ENCODE data around the gene DOP1B.

Gene DOP1B

GRCh38 chr21:36165356-36165755 is 8.7 kb downstream of the DOP1B start:
- no peak for DNase-seq (ENCODE audit: extremely low read depth, insufficient read length)
- no peaks in the 10 kb centered on the region for H3K27me3 ChIP-seq (replicated peaks; ENCODE audit: control insufficient read depth, insufficient read depth, low read length)
- no peaks in the 10 kb centered on the region for H3K36me3 ChIP-seq (ENCODE audit: control insufficient read depth, insufficient read depth, low read length)
- H3K4me3 ChIP-seq (replicated peaks; ENCODE audit: low read depth, low read length): no peak overlapping the region
- TF ChIP-seq CTCF (IDR thresholded peaks at IDR 0.05; ENCODE audit: insufficient read depth, low read length, poor library complexity, severe bottlenecking): no peak

DNA sequence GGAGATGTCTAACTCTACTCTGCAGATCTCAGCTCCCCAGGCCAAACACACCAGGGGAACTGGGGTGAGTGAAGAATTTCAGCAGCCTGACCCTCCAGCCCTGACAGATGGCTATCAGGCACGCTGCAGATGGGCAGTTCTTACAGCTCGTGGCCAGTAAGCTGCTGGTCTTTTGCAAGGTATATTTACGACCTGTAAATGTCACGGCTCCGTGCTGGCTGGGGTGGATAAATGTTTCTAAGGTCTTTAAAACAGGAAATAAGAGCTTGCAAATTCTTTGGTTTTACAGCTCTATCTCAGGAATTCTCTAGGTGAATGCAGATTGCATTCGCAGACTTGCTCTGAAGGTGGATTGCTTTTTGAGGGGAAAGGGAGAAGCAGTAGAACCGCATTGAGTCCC is 10.1 kb downstream of the DOP1B start:
- TF ChIP-seq CTCF (IDR thresholded peaks at IDR 0.05; ENCODE audit: insufficient read depth, low read length, poor library complexity, severe bottlenecking): no peak

DNA sequence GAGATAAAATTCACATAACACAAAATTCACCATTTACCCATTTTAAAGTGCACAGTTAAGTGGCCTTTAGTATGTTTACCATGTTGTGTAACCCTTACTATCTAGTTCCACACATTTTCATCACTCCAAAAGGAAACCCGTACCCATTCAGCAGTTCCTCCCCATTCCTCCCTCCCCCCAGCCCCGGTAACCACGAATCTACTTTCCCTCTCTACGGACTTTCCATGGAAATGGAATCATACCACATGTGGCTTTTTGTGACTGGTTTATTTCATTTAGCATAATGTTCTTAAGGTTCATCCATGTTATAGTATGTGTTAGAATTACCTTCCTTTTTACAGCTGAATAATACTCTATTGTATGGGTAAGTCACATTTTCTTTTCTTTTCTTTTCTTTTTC is 10.9 kb downstream of the DOP1B start:
- DNase-seq (ENCODE audit: extremely low read depth, insufficient read length): no peak
- Histone ChIP-seq H3K27me3 (replicated peaks; ENCODE audit: control insufficient read depth, insufficient read depth, low read length) (no peaks in the 10 kb centered on the region), H3K36me3 (ENCODE audit: control insufficient read depth, insufficient read depth, low read length) (no peaks in the 10 kb centered on the region), H3K4me3 (replicated peaks; ENCODE audit: low read depth, low read length) (no peak overlapping the region)
- no peak for TF ChIP-seq CTCF (IDR thresholded peaks at IDR 0.05; ENCODE audit: insufficient read depth, low read length, poor library complexity, severe bottlenecking)

More for the DNA sequence above, 10.1 kb downstream of the DOP1B start:
- no peak for DNase-seq (ENCODE audit: extremely low read depth, insufficient read length)
- Histone ChIP-seq H3K27me3 (replicated peaks; ENCODE audit: control insufficient read depth, insufficient read depth, low read length) (no peaks in the 10 kb centered on the region), H3K36me3 (ENCODE audit: control insufficient read depth, insufficient read depth, low read length) (no peaks in the 10 kb centered on the region), H3K4me3 (replicated peaks; ENCODE audit: low read depth, low read length) (no peak overlapping the region)

DNA sequence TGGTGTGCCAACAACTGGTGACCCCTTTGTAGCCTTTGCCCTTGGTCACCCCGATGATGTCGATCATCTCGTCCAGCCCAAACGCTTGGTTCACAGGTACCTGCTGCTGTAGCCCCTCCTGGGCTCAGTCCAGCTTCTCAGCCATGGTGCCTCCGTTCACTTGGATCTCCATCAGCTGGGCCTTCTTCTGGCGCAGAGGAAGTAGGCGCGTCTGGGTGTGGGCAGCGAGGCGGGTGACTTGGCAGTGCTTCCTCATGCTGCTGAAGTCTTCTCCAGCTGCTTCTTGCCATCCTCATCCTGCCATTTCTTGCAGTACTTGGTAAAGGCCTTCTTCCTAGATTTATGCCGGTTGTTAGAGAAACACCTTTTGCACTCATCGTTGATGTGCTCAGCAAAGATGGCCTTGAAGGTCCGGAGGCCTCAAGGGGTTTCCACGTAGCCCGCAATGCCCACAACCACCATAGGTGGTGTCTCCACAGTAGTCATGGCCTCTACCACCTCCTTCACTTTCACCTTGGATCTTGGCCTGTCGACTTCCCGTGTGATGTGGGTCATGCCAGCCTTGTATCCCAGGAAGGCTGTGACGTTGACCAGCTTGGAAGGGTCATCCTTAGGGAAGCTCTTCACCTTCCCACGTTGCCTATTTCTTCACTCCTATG is 13.0 kb downstream of the DOP1B start:
- no peak for TF ChIP-seq CTCF (IDR thresholded peaks at IDR 0.05; ENCODE audit: insufficient read depth, low read length, poor library complexity, severe bottlenecking)
- Histone ChIP-seq H3K36me3 (ENCODE audit: control insufficient read depth, insufficient read depth, low read length) (no peaks in the 10 kb centered on the region), H3K27me3 (replicated peaks; ENCODE audit: control insufficient read depth, insufficient read depth, low read length) (no peaks in the 10 kb centered on the region), H3K4me3 (replicated peaks; ENCODE audit: low read depth, low read length) (no peak overlapping the region)
- no peak for DNase-seq (ENCODE audit: extremely low read depth, insufficient read length)

DNA sequence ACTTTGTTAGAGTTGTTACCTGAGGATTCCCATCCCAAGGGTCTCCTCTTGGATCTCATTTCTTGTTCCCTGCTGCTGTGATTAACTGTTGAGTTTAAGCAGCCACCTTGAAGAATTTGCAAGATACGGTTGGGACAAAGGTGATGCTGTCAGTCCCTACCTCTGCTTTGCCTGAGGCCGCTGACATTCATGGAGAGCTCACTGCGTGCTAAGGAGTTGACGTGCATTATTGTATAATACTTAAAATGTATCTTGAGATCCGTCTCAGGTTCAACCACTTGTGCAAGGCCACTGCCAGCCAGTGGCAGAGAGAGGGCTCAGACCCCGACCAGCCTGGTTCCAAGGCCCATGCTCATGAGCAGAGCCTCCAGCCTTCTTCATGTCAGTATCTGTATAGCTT is 14.2 kb downstream of the DOP1B start:
- Histone ChIP-seq H3K27me3 (replicated peaks; ENCODE audit: control insufficient read depth, insufficient read depth, low read length) (no peaks in the 10 kb centered on the region), H3K36me3 (ENCODE audit: control insufficient read depth, insufficient read depth, low read length) (no peaks in the 10 kb centered on the region), H3K4me3 (replicated peaks; ENCODE audit: low read depth, low read length) (no peak overlapping the region)
- TF ChIP-seq CTCF (IDR thresholded peaks at IDR 0.05; ENCODE audit: insufficient read depth, low read length, poor library complexity, severe bottlenecking): no peak
- DNase-seq (ENCODE audit: extremely low read depth, insufficient read length): no peak

DNA sequence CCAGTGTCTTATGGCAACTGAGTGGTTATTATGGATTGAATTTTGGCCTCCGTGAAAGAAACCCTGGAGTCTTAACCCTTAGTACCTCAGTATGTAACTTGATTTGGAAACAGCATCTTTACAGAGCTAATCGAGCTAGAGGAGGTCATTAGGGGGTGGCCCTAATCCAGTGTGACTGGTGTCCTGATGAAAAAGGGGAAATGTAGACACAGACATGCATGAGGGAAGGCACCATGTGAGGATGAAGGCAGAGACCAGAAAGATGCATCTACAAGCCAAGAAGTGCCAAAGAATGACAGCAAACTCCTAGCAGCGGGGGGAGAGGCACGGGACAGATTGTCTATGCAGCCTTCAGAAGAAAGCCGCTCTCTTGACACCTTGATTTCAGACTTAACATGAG is 14.7 kb downstream of the DOP1B start:
- no peak for DNase-seq (ENCODE audit: extremely low read depth, insufficient read length)
- Histone ChIP-seq H3K27me3 (replicated peaks; ENCODE audit: control insufficient read depth, insufficient read depth, low read length) (no peaks in the 10 kb centered on the region), H3K4me3 (replicated peaks; ENCODE audit: low read depth, low read length) (no peak overlapping the region), H3K36me3 (ENCODE audit: control insufficient read depth, insufficient read depth, low read length) (no peaks in the 10 kb centered on the region)
- no peak for TF ChIP-seq CTCF (IDR thresholded peaks at IDR 0.05; ENCODE audit: insufficient read depth, low read length, poor library complexity, severe bottlenecking)
